HG03558 (cell line): ENCODE results near the gene MRPS9.

ENCODE experiments used
- ATAC-seq: cut with Tn5 transposase; IDR thresholded peaks from one replicate; pipeline ENCODE4 v1.9.1; 2021; ENCODE audit warnings: moderate number of reproducible peaks; ENCODE audit not compliant: unreplicated experiment; ENCODE audit errors: extremely low read depth

Gene MRPS9

GRCh38 chr2:105037572-105038382 is at the start of gene MRPS9:
MRPS9 (plus strand) TSS chr2:105038069; CDS start chr2:105038093, 24 bp downstream.
- peak; percentile 99 for ATAC-seq

GRCh38 chr2:105005181-105005951 is 32.5 kb upstream of the MRPS9 start:
- no peak for ATAC-seq

GRCh38 chr2:105007367-105007766 is 30.5 kb upstream of the MRPS9 start:
- ATAC-seq: no peak

GRCh38 chr2:105032476-105032875 is 5.4 kb upstream of the MRPS9 start:
- no peak for ATAC-seq

- no peak for ATAC-seq
These were observed 3.7 kb upstream of the MRPS9 start for GRCh38 chr2:105034170-105034569.

- ATAC-seq: no peak
These were observed 653 bp downstream of the MRPS9 start for GRCh38 chr2:105038383-105039061.

- no peak for ATAC-seq
These were observed 1.7 kb downstream of the MRPS9 start for GRCh38 chr2:105039559-105039958.

- ATAC-seq: no peak
These were observed 4.3 kb downstream of the MRPS9 start for GRCh38 chr2:105042189-105042588.

- no peak for ATAC-seq
These were observed 14.9 kb downstream of the MRPS9 start for GRCh38 chr2:105052773-105053172.

GRCh38 chr2:105055613-105056012 is 17.7 kb downstream of the MRPS9 start:
- ATAC-seq: no peak

GRCh38 chr2:105056245-105056644 is 18.4 kb downstream of the MRPS9 start:
- ATAC-seq: no peak

- ATAC-seq: no peak
These were observed 19.1 kb downstream of the MRPS9 start for GRCh38 chr2:105057005-105057404.

- ATAC-seq: no peak
These were observed 23.7 kb downstream of the MRPS9 start for GRCh38 chr2:105061560-105061959.

GRCh38 chr2:105062158-105062557 is 24.3 kb downstream of the MRPS9 start:
- no peak for ATAC-seq

- no peak for ATAC-seq
These were observed 30.5 kb downstream of the MRPS9 start for GRCh38 chr2:105068387-105068786.

- ATAC-seq: no peak
These were observed 31.0 kb downstream of the MRPS9 start for GRCh38 chr2:105068875-105069274.

- no peak for ATAC-seq
These were observed 32.4 kb downstream of the MRPS9 start for GRCh38 chr2:105070010-105070865.

- ATAC-seq: no peak
These were observed 33.5 kb downstream of the MRPS9 start for GRCh38 chr2:105071379-105071778.

- peak; percentile 84 for ATAC-seq
These were observed 34.2 kb downstream of the MRPS9 start for GRCh38 chr2:105072039-105072438.

- ATAC-seq: no peak
These were observed 35.7 kb downstream of the MRPS9 start for GRCh38 chr2:105073591-105073990.
